Activated T-helper 1 cell treated with Interleukin-2 at 50 U/mL for 16 hours (primary cell): ENCODE data around the gene ASB3.
A peak's percentile ranks its signal among the peaks of the same experiment; 100 is the strongest.
"Not testable (repeated sequence)": the region's sequence is repeated elsewhere in the genome, so short reads cannot be mapped to it uniquely, and the experiment has no call there.

Experiments used
- DNase-seq: peaks from one replicate; pipeline ENCODE4 v3.0.0-alpha.2; 2020; ENCODE audit warnings: low read depth

ASB3 gene

DNA sequence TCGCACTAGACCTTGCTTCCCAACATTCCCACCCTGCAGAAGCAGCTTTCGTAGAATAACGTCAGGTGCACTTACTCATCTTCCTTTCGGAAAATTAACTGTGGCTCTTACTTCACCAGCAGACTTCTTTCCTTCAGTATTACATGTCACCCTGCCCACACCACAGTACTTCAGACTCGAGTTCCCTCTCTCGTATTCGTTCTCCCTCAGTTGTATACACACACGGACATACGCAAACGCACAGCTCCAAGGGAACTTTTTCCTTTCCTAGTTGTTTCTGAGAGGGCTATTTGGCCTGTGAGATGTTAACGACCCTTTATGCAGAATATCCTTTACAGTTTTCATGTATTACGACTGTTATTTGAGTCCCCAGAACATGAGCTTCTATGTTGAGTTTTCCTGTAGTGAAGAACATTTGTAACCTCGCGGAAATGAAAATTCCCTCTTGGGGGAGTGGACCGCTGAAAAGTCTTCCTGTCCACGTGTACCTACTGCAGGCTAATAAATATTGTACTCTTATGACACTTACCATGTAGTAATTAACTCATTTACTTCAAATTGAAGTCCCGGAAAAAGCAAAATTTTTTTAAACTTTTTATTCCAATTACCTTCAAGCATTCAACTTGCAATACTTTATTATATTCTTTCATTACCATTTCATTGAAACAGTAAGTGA lies 999 bp upstream of the ASB3 start:
- DNase-seq, result no peak

DNA sequence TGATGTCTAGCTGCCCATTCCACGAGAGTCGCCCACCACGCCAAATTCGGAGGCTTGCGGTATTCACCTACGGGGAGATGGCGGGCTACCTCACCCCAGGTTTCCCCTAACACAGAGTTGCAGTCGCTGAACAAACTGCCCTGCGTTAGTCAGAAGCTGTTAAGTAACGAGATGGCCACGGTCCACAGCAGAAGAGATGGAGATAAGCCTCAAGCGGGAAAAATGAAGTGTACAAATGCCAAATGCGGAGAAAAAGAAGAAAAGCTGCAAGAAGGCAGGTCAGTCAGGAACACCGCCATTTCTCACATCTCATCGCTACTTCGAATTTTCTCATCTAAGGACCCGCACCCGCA lies 425 bp downstream of the ASB3 start:
- no peak for DNase-seq

DNA sequence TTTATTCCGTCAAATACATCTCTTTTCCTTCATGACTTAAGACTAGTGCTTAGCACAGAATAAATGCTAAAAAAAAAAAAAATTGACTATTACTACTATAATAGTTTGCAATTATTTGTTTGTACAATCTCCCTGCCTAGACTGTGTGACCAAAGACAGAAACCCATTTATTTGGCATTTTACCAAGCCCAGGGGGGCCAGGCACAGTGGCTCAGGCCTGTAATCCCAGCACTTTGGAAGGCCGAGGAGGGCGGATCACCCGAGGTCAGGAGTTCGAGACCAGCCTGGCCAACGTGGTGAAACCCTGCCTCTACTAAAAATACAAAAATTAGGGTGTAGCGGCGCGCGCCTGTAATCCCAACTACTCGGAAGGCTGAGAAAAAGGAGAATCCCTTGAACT lies 1.4 kb downstream of the ASB3 start:
- no peak for DNase-seq

DNA sequence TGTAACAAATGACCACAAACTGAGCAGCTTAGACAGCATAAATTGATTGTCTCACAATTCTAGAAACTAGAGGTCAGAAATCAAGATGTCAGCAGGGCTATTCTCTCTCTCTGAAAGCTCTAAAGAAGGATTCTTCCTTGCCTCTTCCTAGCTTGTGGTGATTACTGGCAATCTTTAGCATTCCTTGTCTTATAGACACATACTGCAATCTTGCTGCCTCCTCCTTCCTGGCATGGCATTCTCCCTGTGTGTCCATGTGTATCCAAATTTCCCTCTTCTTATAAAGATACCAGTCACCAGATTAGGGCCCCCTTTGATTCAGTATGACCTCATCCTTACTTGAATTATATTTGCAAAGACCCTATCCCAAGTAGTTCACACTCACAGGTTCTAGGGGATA lies 2.3 kb downstream of the ASB3 start:
- no peak for DNase-seq

DNA sequence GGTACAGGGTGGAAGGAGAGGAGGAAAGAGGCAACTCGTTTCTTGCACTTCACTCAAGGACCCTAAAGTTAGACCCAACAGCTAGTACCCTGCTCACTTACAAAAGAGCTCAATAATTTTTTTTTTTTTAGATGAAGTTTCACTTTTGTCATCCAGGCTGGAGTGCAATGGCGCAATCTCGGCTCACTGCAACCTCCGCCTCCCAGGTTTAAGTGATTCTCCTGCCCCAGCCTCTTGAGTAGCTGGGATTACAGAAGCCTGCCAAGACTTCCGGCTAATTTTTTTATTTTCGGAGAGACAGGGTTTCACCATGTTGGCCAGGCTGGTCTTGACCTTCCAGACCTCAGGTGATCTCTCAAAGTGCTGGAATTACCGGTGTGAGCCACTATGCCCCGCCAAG lies 4.1 kb downstream of the ASB3 start:
- DNase-seq, result no peak

DNA sequence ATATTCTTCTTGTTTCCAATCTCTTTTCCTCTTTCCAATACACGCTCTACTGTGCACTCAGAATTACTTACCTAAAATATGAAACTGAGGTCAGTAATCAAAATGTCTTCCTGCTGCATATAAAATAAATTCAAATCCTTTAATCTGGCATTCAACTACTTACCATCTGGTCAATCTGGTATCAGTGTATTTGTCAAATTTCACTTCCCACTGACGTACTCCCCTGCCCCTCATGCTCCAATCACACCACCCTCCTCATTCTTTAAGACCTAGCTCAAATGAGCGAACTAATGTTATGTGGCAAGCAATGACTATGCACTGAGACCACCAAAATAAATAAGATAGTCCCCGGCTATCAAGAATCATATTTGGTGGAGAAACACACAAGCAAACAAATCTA lies 6.7 kb downstream of the ASB3 start:
- DNase-seq, result no peak

DNA sequence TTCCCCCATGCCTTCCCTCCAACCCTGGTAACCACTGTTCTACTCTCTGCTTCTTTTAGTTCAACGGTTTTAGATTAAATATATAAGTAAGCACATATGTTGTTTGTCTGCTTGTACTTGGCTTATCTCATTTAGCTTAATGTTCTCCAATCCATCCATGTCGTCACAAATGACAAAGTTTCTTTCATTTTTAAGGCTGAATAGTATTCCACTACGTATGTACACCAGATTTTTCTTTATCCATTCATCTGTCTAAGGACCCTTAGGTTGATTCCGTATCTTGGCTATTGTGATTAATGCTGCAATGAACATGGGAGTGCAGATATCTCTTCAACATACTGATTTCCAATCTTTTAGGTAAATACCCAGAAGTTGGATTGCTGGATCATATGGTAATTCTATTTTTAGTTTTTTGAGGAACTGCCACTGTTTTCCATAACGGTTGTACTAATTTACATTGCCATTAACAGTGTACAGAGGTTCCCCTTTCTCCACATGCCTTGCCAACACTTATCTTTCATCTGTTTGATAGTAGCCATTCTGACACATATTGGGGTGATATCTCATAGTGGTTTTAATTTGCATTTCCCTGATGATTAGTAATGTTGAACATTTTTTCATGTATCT lies 8.1 kb downstream of the ASB3 start:
- no peak for DNase-seq

DNA sequence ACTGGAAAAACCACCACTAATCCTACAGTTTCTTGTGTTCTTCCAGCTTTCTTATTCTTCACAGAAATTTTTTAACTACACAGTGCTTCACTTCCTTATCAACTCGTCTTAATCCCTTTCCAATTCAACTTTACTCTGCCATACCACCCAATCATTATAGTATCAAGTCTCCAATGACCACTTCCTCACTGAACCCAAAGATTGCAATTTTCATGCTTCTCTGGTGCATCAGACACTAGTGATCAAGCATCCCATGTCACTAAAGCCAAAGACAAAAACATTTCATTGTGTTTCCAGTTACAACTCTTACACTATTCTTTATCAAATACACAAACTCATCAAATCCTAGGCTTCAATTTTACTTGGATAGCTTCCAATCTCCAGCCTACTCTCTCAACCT lies 9.6 kb downstream of the ASB3 start:
- DNase-seq, result no peak

DNA sequence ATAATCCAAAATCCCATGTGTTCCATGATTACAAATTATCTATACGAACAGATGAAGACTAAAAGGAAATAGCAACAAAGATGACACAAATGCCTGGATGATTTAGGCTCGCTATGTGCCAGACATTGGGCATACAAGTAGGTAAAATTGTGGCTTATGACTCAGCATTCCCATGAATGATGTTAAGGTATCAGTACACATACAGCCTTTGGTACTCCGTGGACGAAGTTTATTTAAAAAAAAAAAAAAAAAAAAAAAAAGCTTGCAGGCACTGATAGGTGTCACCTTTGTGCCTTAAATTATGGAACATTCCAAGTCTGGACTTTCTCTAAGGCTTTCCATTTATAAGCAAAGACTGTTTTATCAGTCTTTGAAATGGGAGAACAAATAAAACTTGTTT lies 16.5 kb downstream of the ASB3 start:
- no peak for DNase-seq

DNA sequence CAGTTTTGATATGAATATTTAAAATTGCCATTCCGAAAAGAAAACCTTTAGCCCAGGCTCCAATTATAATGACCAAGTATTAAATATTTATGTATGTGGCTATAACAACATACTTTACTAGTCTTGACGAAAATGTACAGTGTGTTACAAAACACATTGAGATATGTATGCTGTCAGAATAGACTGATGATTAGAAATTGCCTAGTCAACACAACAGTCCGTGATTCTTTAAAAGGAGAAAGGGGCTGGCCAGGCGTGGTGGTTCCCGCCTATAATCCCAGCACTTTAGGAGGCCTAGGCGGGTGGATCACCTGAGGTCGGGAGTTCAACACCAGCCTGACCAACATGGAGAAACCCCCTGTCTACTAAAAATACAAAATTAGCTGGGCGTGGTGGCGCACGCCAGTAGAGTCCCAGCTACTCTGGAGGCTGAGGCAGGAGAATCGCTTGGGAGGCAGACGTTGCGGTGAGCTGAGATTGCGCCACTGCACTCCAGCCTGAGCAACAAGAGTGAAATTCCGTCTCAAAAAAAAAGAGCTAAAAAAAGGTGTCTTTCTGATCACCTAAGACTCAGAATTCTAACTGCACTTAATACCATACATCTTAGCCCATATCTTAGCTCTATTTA lies 17.3 kb downstream of the ASB3 start:
- DNase-seq, result no peak

DNA sequence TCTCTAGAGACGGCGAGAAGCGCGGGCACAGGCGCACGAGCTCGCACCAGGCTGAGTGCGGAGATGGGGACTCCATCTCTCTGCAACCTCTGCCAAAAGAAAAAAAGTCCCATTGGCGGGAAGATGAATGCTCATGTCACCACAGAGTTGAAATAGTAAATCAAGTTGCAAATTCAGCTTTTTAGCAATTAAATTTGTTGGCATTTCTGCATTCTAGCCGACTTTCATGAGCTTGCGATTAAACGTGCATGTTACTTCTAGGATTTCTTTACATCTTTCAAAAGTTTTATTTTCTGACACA lies 18.6 kb downstream of the ASB3 start:
- DNase-seq, result no peak

DNA sequence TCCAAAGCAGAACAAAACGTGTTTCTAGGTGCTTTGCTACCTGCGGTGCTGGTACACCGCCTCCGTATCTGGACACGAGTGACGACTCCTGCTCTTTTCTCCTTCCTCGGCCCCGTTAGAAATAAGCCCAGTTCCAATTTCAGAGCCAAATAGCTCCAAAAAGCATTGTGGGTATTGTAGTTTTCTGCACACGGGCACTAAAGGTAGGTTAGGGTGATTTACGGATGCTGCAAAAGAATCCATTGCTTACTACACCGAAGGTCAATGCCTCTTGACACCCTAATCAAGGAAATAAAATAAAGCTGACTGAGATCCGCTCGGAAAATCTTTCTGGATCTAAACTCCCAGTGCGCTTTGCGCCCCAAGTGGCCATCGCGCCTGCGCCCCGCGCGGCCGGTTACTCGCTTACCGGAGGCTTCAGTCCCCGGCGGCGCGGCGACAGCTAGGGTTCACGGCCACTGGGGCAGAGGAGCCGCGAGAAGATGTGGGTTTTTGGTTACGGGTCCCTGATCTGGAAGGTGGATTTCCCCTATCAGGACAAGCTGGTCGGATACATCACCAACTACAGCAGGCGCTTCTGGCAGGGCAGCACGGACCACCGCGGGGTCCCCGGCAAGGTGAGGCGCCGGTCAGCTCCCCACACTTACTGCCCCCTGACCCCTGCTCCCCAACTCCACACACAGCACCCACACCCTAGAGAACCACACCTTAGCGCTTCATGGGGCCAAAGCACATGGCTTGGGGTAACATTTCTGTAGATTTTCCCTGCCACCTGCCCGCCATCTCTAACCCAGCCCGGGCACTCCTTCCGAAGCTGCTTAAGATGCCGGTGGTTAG lies 19.1 kb downstream of the ASB3 start, which contains the start of gene CHAC2:
TSS of gene CHAC2 (plus strand) at position 400 of the 837 bp plus-strand sequence. CDS start at position 483, 83 bp downstream.
- DNase-seq, result peak; percentile 67

DNA sequence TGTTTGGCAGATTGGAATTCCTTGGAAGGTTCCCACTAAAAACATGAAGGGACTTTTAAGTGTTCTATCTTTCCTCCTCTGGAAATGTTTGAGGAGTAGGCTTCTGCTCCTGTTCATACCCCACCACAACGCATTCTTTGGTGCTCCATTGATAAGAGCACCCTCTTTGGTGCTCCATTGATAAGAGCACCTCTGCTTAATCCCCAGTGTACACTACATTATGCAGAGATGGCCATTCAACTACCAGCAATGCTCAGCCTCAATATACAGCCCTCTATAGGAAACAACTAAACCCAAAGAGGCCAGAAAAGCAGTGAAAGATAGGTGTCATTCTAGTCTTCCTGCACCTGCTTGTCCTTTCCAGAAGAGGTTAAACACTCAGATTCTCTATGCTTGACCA lies 21.0 kb downstream of the ASB3 start:
- DNase-seq, result no peak

DNA sequence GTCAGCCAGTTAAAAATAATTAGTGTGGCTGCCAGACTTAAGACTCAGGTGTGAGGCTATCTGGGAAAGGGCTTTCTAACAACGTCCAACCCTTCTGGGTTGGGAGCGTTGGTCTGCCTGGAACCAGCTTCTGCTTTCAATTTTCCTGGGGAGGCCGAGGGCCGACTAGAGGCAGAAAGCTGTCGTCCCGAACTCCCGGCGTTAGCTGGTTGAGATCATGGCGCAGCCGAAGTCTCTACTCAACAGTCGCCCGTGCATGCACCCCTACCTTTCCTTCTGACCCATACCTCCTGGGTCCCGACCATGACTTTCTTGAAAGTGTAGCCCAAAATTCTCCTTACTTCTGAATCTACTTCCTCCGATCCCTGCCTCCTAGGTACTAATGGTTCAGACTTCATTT lies 29.5 kb downstream of the ASB3 start:
- DNase-seq, result not testable (repeated sequence)

DNA sequence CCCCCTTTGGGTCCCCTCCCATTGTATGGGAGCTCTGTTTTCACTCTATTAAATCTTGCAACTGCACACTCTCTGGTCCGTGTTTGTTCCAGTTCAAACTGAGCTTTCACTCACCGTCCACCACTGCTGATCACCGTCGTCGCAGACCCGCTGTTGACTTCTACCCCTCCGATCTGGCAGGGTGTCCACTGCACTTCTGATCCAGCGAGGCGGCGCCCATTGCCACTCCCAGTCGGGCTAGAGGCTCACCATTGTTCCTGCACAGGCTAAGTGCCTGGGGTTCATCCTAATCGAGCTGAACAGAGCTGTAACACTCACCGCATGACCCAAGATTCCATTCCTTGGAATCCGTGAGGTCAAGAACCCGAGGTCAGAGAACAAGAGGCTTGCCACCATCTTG lies 30.1 kb downstream of the ASB3 start:
- no peak for DNase-seq

DNA sequence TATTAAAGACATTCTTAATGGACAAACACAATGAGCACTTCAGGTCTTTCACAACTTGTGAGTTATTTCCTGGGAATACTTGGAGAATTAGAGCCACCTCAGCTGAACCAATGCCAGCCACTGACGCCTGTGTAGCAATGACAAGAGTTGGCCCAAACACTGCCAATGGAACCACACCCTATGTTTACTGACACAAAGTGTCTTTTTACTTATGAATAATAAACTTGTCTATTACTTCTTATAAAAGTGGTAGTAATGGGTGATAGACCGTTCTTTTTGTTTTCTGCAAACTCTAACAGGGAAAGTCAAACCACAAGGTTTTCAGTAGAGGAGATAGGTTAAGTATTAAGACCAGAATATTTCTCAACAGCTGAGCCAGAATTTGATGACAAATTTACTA lies 31.6 kb downstream of the ASB3 start:
- no peak for DNase-seq

DNA sequence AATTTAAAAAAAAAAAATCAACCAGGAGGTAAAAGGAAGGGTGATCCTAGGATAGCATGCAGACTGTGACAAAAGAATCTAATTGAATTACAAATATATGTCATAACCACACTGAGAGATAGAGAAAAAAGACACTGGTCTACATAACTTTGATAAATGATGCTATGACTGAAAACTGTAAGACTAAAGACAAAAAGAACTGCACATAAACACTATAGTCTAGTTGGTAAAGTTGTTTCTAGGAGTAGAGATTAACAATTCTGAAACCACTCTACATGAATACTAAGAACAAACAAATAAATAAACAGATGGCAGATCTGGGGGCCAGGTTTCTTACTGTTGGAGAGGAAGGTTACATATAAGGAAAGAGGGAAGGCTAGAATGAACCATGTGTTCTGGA lies 33.7 kb downstream of the ASB3 start:
- no peak for DNase-seq

DNA sequence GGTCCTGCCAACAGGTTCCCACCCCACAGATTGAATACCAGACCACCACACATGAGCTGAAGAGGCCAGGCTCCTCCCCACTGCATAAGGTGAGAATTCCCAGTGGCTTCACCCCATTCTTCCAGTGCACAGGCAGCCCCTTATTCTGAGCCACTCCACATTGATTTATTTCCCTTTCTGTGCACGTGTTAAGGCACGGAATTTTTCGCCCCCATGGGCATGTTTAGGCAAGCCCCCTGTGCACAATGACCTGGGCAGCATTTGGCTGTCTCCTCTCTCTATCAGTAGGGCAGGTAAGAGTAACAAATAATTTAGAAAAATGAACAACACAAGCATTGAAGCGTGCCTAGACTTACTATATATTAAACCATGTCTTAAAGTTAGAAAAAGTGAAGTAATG lies 34.4 kb downstream of the ASB3 start:
- no peak for DNase-seq

DNA sequence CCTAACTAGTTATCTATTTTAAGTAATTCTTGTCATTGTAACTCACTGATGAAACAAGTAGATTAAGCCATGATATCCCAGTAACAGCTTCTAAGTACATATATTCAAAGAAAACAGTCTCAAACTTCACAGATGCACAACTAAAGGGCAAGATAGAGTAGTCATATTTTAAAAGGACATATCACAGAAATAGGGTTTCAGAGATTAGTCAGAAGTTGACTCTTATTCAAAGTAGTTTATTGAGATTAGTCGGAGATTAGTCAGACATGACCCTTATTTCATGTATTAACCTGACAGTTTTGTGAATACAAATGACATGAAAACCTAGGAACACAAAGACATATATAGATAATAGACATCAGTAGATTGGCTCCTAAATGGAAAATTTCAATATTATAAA lies 35.0 kb downstream of the ASB3 start:
- DNase-seq, result no peak

DNA sequence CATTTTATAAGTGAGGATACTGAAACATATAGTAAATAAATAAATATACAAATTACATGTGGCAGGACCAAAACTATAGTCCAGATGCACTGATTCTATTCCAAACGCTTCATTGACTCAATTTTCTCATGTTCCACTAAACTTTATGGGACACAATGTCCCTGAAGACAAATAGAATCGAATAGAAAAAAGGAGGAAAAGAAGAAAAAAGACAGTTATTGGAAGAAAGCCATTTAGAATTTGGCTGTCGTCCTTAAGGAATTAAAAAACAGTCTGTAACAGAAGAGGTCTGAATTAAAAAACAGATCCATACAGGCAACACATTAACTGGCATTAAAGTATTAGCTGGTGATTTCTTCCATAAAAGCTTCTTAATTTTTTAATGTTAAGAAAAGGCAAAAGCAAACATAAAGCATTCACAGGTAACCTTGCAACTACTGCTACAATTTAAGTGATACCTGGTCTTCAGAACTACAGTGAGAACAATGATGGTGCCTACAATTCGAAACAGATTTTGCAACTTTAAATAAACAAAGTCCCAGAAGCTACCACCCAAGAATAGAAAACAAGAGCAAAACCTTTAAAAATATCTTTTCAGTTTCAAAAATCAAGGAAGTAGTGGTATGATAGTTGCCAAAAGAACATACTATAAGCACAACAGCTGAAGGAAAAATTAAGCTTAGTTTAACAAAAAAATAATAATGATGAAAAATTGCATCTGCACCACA lies 36.5 kb downstream of the ASB3 start:
- no peak for DNase-seq

DNA sequence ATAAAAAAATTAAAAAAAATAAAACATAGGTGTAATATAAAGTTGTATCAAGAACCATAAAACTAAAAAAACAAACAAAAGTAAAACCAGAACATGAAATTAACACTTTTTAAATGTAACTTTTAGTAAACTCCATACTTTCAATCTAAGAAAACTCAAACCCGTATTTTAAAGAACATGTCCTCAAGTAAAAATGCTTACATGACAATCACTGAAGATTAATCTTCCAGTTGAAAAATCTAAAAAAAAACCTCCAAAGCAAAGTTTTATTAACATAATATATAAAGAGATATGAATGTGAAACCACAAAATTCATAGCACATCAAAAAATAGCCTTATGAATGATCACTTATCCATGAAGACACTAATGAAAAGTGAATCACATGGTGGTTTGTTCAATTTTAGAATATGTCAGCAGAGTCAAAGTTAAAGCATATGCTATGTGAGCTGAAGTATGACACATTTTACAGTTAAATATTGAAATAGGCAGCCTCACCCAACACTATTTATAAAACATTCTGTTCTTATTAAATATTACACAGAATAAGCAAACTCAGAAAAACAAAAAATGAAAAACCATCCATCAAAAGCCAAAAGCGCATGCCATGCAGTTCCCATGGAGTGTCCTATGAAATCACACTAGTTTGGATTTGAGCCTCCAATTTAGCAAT lies 42.2 kb downstream of the ASB3 start:
- no peak for DNase-seq

DNA sequence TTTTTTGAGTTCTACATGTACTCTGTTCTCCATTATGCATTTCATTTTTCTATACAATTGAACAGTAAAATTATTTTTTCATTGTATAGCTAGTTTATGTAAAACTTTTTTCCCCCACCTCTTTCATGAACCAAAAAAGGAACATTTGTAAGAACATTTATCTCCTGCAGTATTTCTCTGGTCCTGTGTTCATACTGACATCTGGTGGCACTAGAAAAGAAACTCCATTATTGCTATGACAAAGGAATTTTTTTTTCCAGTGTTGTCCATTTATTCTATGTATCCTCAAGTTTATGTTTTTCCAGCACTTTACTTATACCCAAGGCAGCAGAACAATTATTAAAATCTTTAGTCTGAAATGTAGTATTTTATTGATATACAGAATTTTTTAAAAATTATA lies 46.6 kb downstream of the ASB3 start:
- no peak for DNase-seq
